ENCODE data around the gene RBM22. TPM values are rescaled to one million over a fixed set of nuclear protein-coding genes. Genes with fewer than 3 reads are reported as not detected.
A peak's percentile ranks its signal among the peaks of the same experiment; 100 is the strongest.

The RBM22 gene
- total RNA-seq, 1 experiment from 2014 or later: 35.6 TPM

DNA sequence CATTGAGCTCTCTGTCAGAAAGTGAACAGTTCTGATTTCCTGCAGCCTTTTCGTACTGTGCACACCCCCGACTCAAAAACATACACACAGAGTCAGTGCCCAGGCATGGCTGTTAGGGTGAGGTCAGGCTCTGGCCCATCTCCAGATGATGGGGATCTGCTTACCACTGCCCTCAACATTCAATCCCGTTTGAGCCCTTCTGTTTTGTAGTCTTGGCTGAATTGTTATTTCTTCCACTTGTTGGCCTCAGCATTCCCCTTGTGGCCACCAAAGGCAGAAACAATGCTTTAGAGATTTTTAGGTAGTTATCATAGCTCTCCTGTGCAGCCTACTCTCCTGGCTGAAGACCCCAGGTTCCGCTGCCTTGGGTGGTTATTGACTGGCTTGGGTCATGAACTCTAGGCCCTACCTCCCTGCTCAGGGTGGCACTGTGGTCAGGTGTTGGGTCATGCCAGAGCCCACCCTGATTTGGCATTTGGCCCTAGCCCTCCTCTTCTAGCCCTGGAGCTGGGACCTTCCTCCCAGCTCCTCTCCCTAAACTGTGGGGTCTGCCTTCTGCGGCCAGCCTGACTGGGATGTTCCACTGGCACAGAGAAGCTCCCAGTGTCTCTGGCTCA lies 47.6 kb downstream of the RBM22 start:
- peak; percentile 53 for DNase-seq (ENCODE audit: low read depth)

DNA sequence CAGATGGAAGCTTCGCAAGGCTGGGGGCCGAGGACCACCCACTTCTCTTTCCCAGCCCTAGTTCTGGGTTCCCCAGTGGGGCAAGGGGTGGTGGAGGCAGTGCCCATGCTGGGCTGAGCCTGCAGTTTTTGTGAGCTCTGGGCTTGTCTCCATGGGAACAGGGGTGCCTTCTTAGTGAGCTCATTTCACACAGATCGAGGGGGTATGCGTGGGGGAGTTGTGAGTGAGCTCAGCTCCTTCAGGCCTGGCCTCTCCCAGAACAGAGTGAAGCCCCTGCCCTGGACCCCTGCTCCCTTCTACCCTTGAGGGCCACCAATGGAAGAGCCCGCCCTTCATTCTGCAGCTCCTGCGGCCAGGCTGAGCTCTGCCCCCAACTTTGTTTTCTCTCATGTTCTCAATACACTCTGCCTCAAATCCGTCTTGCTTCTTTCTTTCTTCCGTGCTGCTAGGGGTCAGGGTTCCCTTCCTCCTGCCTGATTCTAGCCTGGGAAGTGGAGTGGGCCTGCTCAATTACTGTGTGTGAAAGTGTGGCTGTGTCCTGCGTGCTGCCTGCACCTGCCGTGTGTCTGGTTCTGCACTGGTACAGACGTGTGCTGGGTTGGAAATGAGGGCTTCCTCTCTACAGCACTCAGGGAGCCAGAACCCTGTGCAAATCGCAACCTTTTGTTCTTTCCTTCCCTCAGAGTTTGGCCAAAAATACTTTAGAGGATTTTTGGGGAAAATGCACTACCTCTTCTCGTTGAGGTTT lies 48.8 kb downstream of the RBM22 start:
- DNase-seq (ENCODE audit: low read depth): no peak

DNA sequence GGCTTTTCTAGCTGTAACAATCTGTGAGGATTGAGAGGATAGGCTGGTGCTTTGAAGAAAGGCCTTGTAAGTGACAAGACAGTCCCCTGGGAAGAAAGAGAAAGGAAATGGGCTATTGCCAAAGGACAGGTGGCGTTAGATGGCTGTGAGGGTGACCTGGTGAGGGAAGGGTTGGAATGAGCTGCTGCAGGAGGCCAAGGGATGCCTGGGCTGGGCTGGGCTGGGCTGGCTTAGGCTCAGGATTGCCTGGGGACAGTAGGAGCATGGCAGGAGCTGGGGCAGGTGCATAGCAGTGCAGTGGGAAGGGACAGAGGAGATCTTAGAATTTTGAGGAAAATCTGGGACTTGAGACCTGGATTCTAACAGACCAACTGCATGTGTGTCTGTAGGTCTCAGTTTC lies 49.5 kb downstream of the RBM22 start:
- no peak for DNase-seq (ENCODE audit: low read depth)

DNA sequence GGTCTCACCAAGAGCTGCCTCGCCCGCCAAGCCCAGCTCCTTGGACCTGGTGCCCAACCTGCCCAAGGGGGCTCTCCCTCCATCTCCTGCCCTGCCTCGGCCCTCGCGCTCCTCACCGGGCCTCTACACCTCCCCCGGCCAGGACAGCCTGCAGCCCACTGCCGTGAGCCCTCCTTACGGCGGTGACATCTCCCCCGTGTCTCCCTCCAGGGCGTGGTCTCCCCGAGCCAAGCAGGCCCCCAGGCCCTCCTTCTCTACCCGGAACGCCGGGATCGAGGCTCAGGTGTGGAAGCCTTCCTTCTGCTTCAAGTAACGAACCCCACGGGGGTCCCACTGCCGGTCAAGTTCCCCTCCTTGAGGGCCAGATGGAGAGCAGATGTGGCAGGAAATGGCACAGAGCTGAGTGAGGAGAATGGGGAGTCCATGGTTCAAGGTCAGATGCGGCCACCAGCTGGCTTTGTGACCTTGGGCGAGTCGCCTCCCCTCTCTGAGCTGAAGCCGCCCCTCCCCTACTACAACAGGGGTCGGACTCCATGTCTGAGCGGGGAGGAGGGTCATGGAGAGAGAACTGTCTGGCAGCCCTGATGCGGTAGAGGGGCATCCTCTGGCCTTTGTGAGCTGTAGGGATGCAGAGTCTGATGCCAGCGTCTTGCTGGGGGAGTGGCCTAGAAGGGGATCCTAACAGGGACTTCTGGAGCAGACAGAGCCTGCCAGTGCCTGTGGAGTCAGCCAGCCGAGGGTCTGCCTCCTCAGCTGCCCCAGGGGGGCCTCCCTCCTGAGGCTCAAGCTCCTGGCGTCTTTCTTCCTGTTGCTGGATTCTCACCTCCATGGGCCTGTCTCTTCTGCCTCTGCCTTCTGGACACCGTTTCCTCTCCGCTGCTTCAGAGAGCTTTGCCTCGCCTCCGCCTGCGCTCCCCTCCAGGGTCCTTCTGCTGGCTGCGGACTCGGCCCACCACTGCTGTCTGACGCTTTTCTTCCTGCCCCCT lies 50.5 kb downstream of the RBM22 start:
- DNase-seq (ENCODE audit: low read depth): no peak

DNA sequence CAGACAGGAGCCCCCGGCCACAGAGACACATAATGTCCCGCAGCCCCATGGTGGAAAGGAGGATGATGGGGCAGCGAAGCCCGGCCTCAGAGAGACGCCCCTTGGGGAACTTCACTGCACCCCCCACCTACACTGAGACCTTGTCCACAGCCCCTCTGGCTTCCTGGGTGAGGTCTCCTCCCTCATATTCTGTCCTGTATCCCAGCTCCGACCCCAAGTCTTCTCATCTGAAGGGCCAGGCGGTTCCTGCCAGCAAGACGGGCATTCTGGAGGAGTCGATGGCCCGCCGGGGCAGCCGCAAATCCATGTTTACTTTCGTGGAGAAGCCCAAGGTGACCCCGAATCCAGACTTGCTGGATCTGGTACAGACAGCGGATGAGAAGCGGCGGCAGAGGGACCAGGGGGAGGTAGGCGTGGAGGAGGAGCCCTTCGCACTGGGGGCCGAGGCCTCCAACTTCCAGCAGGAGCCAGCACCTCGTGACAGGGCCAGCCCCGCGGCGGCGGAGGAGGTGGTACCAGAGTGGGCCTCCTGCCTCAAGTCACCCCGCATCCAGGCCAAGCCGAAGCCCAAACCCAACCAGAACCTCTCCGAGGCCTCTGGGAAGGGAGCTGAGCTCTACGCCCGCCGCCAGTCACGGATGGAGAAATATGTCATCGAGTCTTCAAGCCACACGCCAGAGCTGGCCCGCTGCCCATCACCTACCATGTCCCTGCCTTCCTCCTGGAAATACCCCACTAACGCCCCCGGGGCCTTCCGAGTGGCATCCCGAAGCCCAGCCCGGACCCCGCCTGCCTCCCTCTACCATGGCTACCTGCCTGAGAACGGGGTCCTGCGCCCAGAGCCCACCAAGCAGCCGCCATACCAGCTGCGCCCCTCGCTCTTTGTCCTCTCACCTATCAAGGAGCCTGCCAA lies 51.5 kb downstream of the RBM22 start:
- no peak for DNase-seq (ENCODE audit: low read depth)

DNA sequence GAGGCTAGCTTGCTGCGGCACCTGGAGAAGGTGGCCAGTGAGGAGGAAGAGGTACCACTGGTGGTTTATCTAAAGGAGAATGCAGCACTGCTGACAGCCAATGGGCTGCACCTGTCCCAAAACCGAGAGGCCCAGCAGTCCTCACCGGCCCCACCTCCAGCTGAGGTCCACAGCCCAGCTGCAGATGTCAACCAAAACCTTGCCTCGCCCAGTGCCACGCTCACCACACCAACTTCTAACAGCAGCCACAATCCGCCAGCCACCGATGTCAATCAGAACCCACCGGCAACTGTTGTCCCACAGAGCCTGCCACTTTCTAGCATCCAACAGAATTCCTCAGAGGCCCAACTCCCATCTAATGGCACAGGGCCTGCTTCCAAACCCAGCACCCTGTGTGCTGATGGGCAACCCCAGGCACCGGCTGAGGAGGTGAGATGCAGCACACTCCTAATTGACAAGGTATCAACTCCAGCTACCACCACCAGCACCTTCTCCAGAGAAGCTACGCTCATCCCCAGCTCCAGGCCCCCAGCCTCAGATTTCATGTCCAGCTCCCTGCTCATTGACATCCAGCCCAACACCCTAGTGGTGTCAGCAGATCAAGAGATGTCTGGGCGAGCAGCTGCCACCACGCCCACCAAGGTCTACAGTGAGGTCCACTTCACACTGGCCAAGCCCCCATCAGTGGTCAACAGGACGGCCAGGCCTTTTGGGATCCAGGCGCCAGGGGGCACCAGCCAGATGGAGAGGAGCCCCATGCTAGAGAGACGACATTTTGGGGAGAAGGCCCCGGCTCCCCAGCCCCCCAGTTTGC lies 52.4 kb downstream of the RBM22 start:
- DNase-seq (ENCODE audit: low read depth): peak; percentile 42

DNA sequence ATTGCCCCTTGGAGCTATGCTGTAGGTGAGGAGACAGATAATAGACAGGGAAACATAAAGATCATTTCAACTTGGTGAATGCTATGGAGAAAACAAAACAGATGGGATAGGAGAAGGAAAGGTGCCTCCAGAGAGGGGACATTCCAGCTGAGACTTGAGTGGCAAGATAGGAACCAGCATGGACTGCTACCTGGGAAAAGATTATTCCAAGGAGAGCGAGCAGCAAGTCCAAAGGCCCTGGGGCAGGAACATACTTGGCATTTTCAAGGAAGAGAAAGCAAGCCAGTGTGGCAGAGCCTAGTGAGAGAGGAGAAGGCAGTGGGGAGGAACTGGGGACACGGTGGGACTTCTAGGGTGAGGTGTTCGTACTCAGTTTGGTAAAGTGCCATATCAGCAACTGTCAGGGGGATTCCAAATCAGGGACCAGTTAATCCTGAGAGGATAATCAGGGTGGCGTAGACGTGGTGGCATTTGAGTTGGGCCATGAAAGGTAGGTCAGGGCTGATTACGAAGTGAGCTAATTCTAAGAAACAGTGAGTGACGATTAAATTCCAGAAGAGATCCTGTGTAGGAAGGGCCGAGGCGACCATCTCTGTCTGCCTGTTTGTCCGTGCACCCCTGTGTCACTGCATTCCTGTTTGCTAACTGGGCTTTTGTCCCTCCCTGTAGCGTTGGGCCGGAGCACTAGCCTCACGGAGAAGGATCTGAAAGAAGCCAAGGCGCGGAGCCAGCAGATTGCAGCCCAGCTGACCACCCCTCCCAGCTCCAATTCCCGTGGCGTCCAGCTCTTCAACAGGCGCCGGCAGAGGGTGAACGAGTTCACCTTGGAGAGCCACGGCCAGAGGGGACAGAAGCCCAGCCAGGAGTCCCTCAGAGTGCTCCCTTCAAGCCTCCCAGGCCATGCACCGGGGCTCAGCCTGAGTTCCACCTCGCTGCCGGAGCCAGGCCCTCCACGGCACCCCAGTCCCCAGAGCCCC lies 53.3 kb downstream of the RBM22 start:
- DNase-seq (ENCODE audit: low read depth): no peak

DNA sequence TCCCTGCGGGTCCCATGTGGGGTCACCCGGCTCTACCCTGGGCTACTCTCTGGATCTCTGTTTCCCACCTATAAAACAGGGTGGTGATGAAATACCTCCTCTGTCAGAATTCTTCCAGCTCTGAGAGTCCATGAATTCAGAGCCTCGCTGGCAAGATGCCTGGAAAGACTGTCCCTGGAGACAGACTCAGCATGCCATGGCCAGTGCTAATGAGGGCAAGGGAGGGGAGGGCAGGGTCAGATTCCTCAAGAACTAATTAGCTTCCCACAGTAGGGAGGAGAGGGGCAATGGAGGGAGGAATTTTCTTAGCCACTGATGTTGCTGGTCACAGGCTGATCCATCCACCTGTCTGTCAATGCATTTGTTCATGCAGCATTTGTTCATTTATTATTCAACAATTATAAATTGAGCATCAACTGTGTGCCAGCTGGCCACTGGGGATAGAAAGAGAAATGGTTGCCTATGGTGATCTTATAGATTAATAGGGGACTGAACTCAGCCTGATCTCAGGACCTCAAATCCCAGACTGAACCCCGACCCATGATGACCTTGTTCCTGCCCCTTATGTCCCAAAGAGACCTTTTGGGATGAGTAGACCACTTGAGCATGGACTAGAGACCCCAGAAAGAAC lies 55.7 kb downstream of the RBM22 start:
- DNase-seq (ENCODE audit: low read depth): peak; percentile 92

DNA sequence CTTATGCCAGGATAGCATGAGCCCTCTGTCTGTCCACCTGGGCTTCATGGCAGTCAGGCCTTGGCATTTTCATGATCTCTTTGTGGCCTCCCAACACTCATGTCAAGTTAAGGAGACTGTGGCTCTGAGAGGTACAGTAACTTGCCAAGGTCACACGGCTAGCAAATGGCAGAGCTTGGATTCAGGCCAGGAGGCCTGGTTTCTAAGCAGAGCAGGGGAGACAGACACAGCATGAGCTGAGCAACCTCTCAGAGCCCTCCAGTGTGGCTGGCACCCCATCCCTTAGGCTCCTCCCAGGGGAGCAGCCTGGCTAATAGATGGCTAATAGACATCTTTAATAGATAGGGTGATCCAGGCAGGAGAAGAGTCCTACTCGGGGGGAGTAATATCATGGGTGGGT lies 56.3 kb downstream of the RBM22 start:
- peak; percentile 23 for DNase-seq (ENCODE audit: low read depth)

DNA sequence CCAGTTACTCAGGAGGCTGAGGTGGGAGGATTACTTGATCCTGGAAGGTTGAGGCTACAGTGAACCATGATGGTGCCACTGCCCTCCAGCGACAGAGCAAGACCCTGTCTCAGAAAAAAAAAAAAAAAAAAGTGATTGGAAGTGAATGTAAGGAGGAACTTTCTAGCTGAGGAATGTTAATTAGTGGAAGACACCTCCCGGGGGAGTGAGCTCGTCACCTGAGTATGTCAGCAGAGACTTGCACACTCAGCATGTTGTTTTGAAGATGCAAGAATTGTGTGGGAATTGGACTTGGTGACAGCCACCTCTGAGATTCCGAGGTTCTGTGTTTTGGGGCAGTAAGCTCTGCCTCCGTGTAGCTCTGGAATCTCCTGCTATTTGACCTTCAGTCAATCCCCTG lies 56.8 kb downstream of the RBM22 start:
- no peak for DNase-seq (ENCODE audit: low read depth)

DNA sequence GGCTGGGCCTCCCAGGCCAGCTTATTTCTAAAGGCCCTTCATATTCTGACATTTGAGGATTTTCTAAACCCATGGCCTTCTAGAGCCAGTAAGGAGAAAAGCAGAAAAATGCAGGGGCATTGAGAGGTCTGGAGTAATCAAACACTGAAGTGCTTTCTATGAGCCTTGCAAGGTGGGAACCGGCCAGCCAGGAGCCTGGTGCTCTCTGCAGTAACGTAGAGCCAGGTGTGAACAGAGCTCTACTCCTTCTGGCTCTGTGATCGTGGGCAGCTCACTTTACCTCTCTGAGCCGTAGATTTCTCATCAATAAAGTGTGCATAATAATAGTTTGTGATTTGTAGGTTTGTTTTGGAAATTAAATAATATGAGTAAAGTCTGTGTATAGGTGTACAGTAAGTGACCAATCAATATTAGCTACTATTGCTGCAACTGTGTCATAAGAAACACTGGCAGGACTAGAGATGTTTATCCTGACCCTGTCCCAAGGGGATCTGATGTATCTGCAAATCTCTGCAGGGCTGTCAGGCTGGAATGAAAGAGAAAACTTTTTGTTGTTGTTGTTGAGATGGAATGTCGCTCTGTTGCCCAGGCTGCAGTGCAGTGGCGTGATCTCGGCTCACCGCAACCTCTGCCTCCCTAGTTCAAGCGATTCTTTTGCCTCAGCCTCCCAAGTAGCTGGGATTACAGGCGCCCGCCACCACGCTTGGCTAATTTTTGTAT lies 57.7 kb downstream of the RBM22 start:
- DNase-seq (ENCODE audit: low read depth): no peak

DNA sequence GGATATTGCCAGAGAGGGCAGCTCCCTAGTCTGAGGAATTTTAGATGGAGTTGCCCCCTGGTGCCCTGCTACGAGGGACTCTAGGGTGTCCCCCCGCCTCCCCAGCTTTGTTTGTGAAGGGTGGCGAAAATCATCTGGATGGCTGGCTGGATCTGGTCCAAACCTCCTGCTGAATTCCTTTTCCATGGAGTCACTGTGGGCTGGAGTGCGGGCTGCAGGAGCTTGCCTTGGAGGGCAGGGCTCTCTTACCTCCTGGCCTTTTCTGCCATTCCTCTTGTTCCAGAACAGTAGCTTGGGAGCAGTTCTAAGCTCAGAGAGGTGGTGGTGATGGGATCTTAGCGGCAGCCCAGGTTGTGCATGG lies 58.3 kb downstream of the RBM22 start:
- DNase-seq (ENCODE audit: low read depth): peak; percentile 89

DNA sequence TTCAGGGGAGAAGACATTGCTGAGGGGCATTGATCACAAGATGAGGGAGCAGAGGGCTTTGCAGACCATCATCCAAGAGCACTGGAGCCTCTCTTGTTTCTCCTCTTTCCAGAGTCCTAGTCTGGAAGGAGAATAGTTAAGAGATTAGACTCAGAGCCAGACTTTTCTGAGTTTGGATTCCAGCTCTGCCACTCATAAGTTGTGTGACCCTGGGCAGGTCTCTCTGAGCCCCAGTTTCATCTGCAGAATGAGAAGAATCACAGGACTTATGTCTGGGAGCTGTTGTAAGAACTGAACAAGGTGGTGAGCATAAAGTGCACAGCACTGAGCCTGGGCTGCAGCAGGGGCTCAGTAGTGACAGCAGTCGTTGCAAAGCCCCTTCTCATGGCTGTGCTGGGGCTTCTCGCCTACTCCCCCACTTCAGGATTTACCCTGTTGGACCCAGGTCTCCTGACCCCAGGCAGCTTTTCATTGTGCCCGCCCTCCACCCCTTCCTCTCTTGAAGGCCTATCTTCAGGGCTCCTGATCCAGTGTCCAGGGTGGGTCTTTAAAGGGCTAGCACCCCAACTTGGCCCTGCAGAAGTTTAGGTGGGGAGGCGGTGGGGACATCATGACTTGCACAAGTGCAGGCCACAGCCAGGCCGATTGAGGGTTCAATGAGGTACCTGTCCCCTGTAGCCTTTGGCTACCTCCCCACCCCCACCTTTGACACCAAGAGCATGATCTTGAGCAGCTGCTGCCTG lies 58.9 kb downstream of the RBM22 start:
- no peak for DNase-seq (ENCODE audit: low read depth)

DNA sequence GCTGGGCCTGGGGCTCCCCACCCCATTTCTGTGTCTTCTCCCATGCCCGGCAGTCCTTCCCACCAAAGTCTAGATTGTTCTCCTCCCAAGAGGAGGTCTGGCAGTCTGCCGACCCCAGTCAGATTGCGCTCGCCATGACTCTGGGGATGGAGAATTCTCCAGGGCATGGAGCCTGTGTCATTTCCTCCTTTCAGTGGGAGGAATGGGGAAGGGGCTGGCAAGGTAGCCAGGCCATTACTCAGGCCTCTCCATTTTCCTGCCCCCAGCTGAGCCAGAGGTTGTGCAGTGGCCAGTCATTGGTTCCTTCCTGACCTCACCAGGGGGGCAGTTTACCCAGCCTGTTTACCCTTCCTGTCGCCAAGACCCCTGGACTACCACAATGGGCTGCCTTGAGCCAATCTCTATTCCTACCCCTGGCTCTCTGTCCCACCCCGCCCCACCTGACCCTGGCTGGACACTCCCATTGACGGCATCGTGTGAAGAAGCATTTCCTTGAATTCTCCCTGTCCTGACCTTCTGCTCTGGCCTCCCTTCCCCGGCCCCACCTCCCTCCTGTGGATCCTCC lies 59.8 kb downstream of the RBM22 start:
- peak; percentile 44 for DNase-seq (ENCODE audit: low read depth)
